GM21528 (cell line): ENCODE results near the gene GPD1L.
A peak's percentile ranks its signal among the peaks of the same experiment; 100 is the strongest.
"Not testable (repeated sequence)": the region's sequence is repeated elsewhere in the genome, so short reads cannot be mapped to it uniquely, and the experiment has no call there.

Experiments
- ATAC-seq: cut with Tn5 transposase; IDR thresholded peaks from one replicate; pipeline ENCODE4 v1.9.1; 2021; ENCODE audit warnings: mild to moderate bottlenecking, moderate library complexity; ENCODE audit not compliant: unreplicated experiment, low FRiP score

Gene GPD1L

GRCh38 chr3:32177702-32178198, 71.3 kb downstream of the GPD1L start:
- peak; percentile 81 for ATAC-seq

- ATAC-seq, result no peak
Observed at GRCh38 chr3:32180141-32180784, 73.8 kb downstream of the GPD1L start.

- no peak for ATAC-seq
Observed at GRCh38 chr3:32181365-32181764, 74.9 kb downstream of the GPD1L start.

GRCh38 chr3:32181796-32182195, 75.4 kb downstream of the GPD1L start:
- ATAC-seq, result no peak

- no peak for ATAC-seq
Observed at GRCh38 chr3:32184187-32184730, 77.8 kb downstream of the GPD1L start.

GRCh38 chr3:32186097-32186496, 79.7 kb downstream of the GPD1L start:
- no peak for ATAC-seq

GRCh38 chr3:32186876-32187275, 80.5 kb downstream of the GPD1L start:
- no peak for ATAC-seq

- ATAC-seq, result no peak
Observed at GRCh38 chr3:32189693-32190092, 83.3 kb downstream of the GPD1L start.

GRCh38 chr3:32190556-32190955, 84.1 kb downstream of the GPD1L start:
- not testable (repeated sequence) for ATAC-seq

GRCh38 chr3:32193101-32193500, 86.7 kb downstream of the GPD1L start:
- ATAC-seq, result no peak

- no peak for ATAC-seq
Observed at GRCh38 chr3:32194653-32195052, 88.2 kb downstream of the GPD1L start.

GRCh38 chr3:32195995-32196540, 89.6 kb downstream of the GPD1L start:
- ATAC-seq, result no peak

GRCh38 chr3:32197991-32198390, 91.6 kb downstream of the GPD1L start:
- no peak for ATAC-seq

- ATAC-seq, result no peak
Observed at GRCh38 chr3:32198714-32199113, 92.3 kb downstream of the GPD1L start.

GRCh38 chr3:32200490-32200889, 94.1 kb downstream of the GPD1L start:
- no peak for ATAC-seq

- no peak for ATAC-seq
Observed at GRCh38 chr3:32200992-32201758, 94.8 kb downstream of the GPD1L start.

- ATAC-seq, result no peak
Observed at GRCh38 chr3:32202496-32202895, 96.1 kb downstream of the GPD1L start.

GRCh38 chr3:32203854-32204253, 97.4 kb downstream of the GPD1L start:
- ATAC-seq, result no peak

GRCh38 chr3:32208447-32208846, 102.0 kb downstream of the GPD1L start:
- ATAC-seq, result no peak

- ATAC-seq, result no peak
Observed at GRCh38 chr3:32215185-32215584, 108.8 kb downstream of the GPD1L start.

GRCh38 chr3:32216172-32216783, 109.9 kb downstream of the GPD1L start:
- no peak for ATAC-seq
